ENCODE data around the gene RBX1.

GRCh38 chr22:41000941-41001721, 50.0 kb downstream of the RBX1 start:
- TF ChIP-seq RAD21 (IDR thresholded peaks at IDR 0.05; ENCODE audit: low read length): no peak
- TF ChIP-seq POLR2A (IDR thresholded peaks at IDR 0.05; ENCODE audit: low read depth, low read length): no peak
- TF ChIP-seq CTCF (conservative IDR thresholded peaks at IDR 0.05; ENCODE audit: low read depth, low read length): no peak
- no peak for TF ChIP-seq FOS (IDR thresholded peaks at IDR 0.05; ENCODE audit: low read depth, low read length)
- no peak for TF ChIP-seq CEBPB (IDR thresholded peaks at IDR 0.05; ENCODE audit: low read depth, low read length)
- TF ChIP-seq RFX5 (IDR thresholded peaks at IDR 0.05; ENCODE audit: low read depth, low read length): no peak
- no peak for TF ChIP-seq MAZ (IDR thresholded peaks at IDR 0.05; ENCODE audit: borderline replicate concordance, low read depth, low read length)
- TF ChIP-seq MAFK (IDR thresholded peaks at IDR 0.05; ENCODE audit: low read depth, low read length): no peak
- TF ChIP-seq RCOR1 (IDR thresholded peaks at IDR 0.05; ENCODE audit: insufficient replicate concordance, low read length): no peak
- TF ChIP-seq MXI1 (IDR thresholded peaks at IDR 0.05; ENCODE audit: borderline replicate concordance, low read depth, low read length): no peak
- no peak for TF ChIP-seq SMC3 (IDR thresholded peaks at IDR 0.05; ENCODE audit: low read depth, low read length)

Data from IMR-90 (cell line).